ENCODE results near the gene PRPF38B. TPM values are rescaled to one million over a fixed set of nuclear protein-coding genes. Genes with fewer than 3 reads are reported as not detected.
A peak's percentile ranks its signal among the peaks of the same experiment; 100 is the strongest.

The PRPF38B gene
- total and polyA plus RNA-seq, 9 of the 15 experiments (the other 6 are each of a cell fraction or from before 2014, with no cell fraction given): 25.3 to 85.5 (median 66.4) TPM

DNA sequence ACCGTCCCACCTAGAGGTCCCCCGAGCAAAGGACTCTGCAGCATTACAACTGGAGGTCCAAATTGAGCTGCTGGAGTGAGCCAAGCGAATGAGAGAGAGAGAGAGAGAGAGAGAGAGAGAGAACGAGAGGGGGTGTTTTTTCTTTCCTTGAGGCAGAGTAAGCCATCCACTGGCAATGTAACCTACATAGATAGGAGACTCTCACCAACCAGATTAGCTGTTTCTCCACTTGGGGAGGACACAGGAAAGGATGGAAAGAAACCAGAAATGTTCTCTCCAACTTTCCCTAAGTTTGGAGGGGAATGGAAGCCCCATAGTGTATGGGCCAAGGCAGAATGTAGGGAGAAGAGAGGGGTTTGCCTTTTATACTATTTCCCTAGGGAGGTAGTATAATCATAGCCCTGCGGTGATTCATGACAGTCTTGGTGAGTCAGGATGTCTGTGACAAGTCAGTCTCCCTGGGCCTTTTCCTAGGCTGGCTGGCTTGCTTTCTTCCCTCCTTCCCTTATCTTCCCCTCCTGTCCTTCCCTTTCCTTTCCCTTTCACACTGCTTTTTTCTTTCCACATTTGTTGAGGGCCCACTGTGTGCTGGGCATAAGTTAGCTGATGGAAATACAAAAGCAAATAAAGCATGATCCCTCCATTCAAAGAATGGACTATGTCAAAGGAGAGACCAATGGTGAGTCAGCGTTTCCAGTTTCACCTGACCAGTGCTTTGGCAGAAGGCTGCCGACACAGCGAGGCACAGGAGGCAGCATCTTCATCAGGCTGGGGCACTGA is 27.7 kb downstream of the PRPF38B start (continued):
- TF ChIP-seq PHTF2 (CRISPR knock-in tag; IDR thresholded peaks at IDR 0.05) (no peak), RCOR1 (IDR thresholded peaks at IDR 0.05; ENCODE audit: borderline replicate concordance in 1 of 2, low read depth in 2 of 2, low read length in 2 of 2) (peak in 1 of 2 experiments; percentile 6; a peak in 1 of 4 replicates), MCM5 (IDR thresholded peaks at IDR 0.05; ENCODE audit: low read depth) (no peak), CSDE1 (IDR thresholded peaks at IDR 0.05) (no peak), HIVEP1 (CRISPR knock-in tag; IDR thresholded peaks at IDR 0.05) (no peak), DACH1 (IDR thresholded peaks at IDR 0.05; ENCODE audit: partially characterized antibody) (no peak), ETS1 (conservative IDR thresholded peaks at IDR 0.05; ENCODE audit: control insufficient read depth, low read depth, low read length) (no peak), DDX20 (tag; IDR thresholded peaks at IDR 0.05; ENCODE audit: low read depth) (no peak), ZNF143 (CRISPR knock-in tag; IDR thresholded peaks at IDR 0.05) (no peak), TRIM24 (IDR thresholded peaks at IDR 0.05) (0 out of 4 replicates have a peak, but pooled peaks of 1 of the 2 experiments have one; percentile 25), MTA3 (IDR thresholded peaks at IDR 0.05; ENCODE audit: borderline replicate concordance) (0 out of 2 replicates have a peak, but pooled peaks have one; percentile 33), FOXK2 (conservative IDR thresholded peaks at IDR 0.05 in 1 of 2, IDR thresholded peaks at IDR 0.05 in 1 of 2; ENCODE audit: low read depth in 2 of 2) (no peak), HDGF (IDR thresholded peaks at IDR 0.05) (0 out of 2 replicates have a peak, but pooled peaks have one; percentile 58), CTCFL (IDR thresholded peaks at IDR 0.05; ENCODE audit: borderline replicate concordance, insufficient read depth, low read depth, low read length, poor library complexity, severe bottlenecking) (no peak), DIDO1 (tag; IDR thresholded peaks at IDR 0.05; ENCODE audit: low read depth) (no peak), NCOR1 (IDR thresholded peaks at IDR 0.05) (no peak), ZMIZ1 (IDR thresholded peaks at IDR 0.05; ENCODE audit: low read depth in 2 of 2, low read length in 2 of 2) (no peak), CBX2 (IDR thresholded peaks at IDR 0.05; ENCODE audit: insufficient read depth, low read length, poor library complexity, severe bottlenecking) (no peak), NR1H2 (CRISPR knock-in tag; IDR thresholded peaks at IDR 0.05) (no peak), PHF21A (IDR thresholded peaks at IDR 0.05; ENCODE audit: borderline replicate concordance, low read depth) (peak; percentile 8; the same call in 1 of the 2 replicates), ELF4 (CRISPR knock-in tag; IDR thresholded peaks at IDR 0.05) (no peak), TCF3 (CRISPR knock-in tag; IDR thresholded peaks at IDR 0.05) (no peak)

All from K562 (cell line).